NCI-H748 (cell line): ENCODE measurements around the gene TMEM212.
"Not testable (repeated sequence)": the region's sequence is repeated elsewhere in the genome, so short reads cannot be mapped to it uniquely, and the experiment has no call there.

ENCODE experiments used
- DNase-seq: peaks from one replicate; lab custom pipeline; 2025; ENCODE audit not compliant: unreplicated experiment; lab: John Stamatoyannopoulos, UW

TMEM212 gene

GRCh38 chr3:171883893-171884279, 40.7 kb downstream of the TMEM212 start:
- no peak for DNase-seq

DNA sequence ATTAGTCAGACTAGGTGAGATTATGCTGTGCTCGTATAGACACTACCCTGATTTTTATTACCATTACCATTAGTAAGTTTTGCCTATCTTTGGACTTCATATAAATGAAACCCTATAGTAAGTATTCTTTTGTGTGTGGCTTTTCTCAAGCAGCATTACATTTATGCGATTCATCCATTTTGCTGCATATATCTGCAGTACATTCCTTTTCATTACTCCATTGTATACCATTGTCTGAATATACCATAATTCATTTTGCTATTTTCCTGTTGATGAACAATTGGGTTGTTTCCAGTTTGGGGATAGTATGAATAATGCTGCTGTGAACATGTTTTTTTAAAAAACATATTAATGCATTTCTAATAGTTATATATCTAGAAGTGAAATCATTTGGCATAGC, 45.3 kb downstream of the TMEM212 start:
- DNase-seq, result no peak

GRCh38 chr3:171890398-171890797, 47.2 kb downstream of the TMEM212 start:
- DNase-seq, result no peak

- no peak for DNase-seq
These were observed 49.3 kb downstream of the TMEM212 start for GRCh38 chr3:171892457-171892856.

GRCh38 chr3:171895291-171895690, 52.1 kb downstream of the TMEM212 start:
- DNase-seq, result no peak

DNA sequence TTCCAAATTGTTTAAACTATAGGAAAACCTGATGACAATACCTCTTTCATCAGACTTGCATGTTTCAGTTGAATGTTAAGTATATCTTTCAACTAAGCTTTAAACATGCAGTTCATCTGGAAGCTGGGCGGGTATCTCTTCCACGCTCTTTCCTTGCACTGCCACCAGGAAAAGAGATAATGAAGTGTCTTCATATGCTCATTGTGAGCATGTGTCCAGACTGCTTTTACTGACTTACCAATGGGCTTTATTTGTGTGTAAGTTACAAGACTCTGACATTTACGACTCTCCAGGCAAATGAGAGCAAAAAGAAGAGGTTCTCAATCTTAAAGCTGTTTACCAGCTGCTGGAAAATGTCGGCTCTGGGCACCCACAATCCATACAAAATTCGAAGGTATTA, 52.8 kb downstream of the TMEM212 start:
- no peak for DNase-seq

GRCh38 chr3:171896316-171896715, 53.2 kb downstream of the TMEM212 start:
- no peak for DNase-seq

GRCh38 chr3:171898192-171898591, 55.0 kb downstream of the TMEM212 start:
- DNase-seq, result no peak

- DNase-seq, result no peak
These were observed 57.3 kb downstream of the TMEM212 start for GRCh38 chr3:171900446-171900845.

- no peak for DNase-seq
These were observed 58.6 kb downstream of the TMEM212 start for GRCh38 chr3:171901615-171902312.

- DNase-seq, result no peak
These were observed 61.7 kb downstream of the TMEM212 start for GRCh38 chr3:171904829-171905228.

DNA sequence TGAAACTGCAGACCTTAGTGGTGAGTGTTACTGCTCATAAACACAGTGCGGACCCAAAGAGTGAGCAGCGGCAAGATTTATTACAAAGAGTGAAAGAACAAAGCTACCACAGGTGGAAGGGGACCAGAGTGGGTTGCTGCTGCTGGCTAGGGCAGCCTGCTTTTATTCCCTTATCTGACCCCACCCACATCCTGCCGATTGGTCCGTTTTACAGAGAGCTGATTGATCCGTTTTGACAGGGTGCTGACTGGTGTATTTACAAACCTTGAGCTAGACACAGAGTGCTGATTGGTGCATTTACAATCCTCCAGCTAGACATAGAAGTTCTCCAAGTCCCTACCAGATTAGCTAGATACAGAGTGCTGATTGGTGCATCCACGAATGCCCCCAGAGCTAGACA, 63.4 kb downstream of the TMEM212 start:
- DNase-seq, result not testable (repeated sequence)

- no peak for DNase-seq
These were observed 64.0 kb downstream of the TMEM212 start for GRCh38 chr3:171906951-171907676.

GRCh38 chr3:171907761-171908160, 64.6 kb downstream of the TMEM212 start:
- DNase-seq, result no peak

DNA sequence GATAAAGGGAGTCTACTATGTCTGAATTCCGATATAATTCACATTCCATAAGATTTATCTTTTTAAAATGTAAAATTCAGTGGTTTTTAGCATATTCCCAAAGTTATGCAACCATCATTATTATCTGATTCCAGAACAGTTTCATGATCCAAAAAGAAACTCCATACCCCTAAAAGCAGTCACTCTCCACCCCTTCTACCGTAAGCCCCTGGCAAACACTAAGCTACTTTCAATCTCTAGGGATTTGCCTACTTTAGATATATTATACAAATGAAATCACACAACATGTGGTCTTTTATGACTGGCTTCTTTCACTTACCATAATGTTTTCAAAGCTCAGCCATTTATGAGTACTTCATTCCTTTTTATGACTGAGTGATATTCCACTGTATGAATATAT, 65.6 kb downstream of the TMEM212 start:
- no peak for DNase-seq
